ENCODE measurements around the gene PDGFRB.

Gene PDGFRB

GRCh38 chr5:150157168-150157567 is 1.5 kb upstream of the PDGFRB start:
- no CpG with 5 or more reads among the region's 3 CpGs for WGBS, 2 donors (ENCODE audit: extremely low coverage in 2 of 2, insufficient read length in 2 of 2, insufficient replicate concordance in 1 of 2)

GRCh38 chr5:150156540-150156939 is 895 bp upstream of the PDGFRB start:
- no peak overlapping the region for H3K4ac ChIP-seq (ENCODE audit: low read length)
- H3K14ac ChIP-seq (ENCODE audit: low read length): no peak overlapping the region

More at GRCh38 chr5:150157168-150157567, 1.5 kb upstream of the PDGFRB start:
- H4K91ac ChIP-seq (ENCODE audit: low read depth, low read length, poor library complexity): no peak overlapping the region
- no peak overlapping the region for H4K8ac ChIP-seq (ENCODE audit: low read depth, low read length)
- H3K23ac ChIP-seq (ENCODE audit: low read depth, low read length, poor library complexity): no peak overlapping the region
- H3K27me3 ChIP-seq (ENCODE audit: control insufficient read depth in 3 of 3, insufficient read depth in 3 of 3, low read depth in 1 of 3, low read length in 3 of 3): no peaks in the 10 kb centered on the region
- no peak overlapping the region for H2BK5ac ChIP-seq (ENCODE audit: low read length)
- no peak overlapping the region for H3K9ac ChIP-seq (ENCODE audit: low read depth, low read length, poor library complexity)
- H3K14ac ChIP-seq (ENCODE audit: low read length): no peak overlapping the region
- H2BK12ac ChIP-seq (ENCODE audit: low read length): peak overlapping the region; percentile 23
- H3K4ac ChIP-seq (ENCODE audit: low read length): no peak overlapping the region
- no peaks in the 10 kb centered on the region for H3K9me3 ChIP-seq (replicated peaks in 1 of 2; ENCODE audit: control insufficient read depth in 2 of 2, insufficient read depth in 1 of 2, low read depth in 1 of 2, low read length in 2 of 2)
- no peak overlapping the region for H3K4me3 ChIP-seq (ENCODE audit: low read length in 2 of 2)
- no peaks in the 10 kb centered on the region for H3K79me1 ChIP-seq (ENCODE audit: low read depth, low read length)
- H3K18ac ChIP-seq (ENCODE audit: low read length): no peak overlapping the region
- no peaks in the 10 kb centered on the region for H3K36me3 ChIP-seq (replicated peaks in 1 of 2; ENCODE audit: control insufficient read depth in 2 of 2, insufficient read depth in 2 of 2, low read length in 2 of 2)
- H2BK15ac ChIP-seq (ENCODE audit: low read length): no peak overlapping the region
- H2AFZ ChIP-seq (ENCODE audit: low read length): no peak overlapping the region
- H3K4me2 ChIP-seq (ENCODE audit: insufficient read depth, low read length, poor library complexity, severe bottlenecking): no peak overlapping the region
- peaks cover 31 to 33% of the 10 kb centered on the region in 2 donors for H3K4me1 ChIP-seq (ENCODE audit: control insufficient read depth in 2 of 2, insufficient read depth in 1 of 2, low read depth in 1 of 2, low read length in 2 of 2)
- no peak overlapping the region for H3K27ac ChIP-seq (replicated peaks; ENCODE audit: low read length)
- peak overlapping the region; percentile 35 for H2AK5ac ChIP-seq (ENCODE audit: low read depth, low read length)
- no peak for DNase-seq (ENCODE audit: low spot score)
- H2BK120ac ChIP-seq (ENCODE audit: low read depth, low read length): no peak overlapping the region

GRCh38 chr5:150156027-150156368 is 353 bp upstream of the PDGFRB start:
- no peak overlapping the region for H2BK12ac ChIP-seq (ENCODE audit: low read length)
- H3K79me1 ChIP-seq (ENCODE audit: low read depth, low read length): no peaks in the 10 kb centered on the region
- no peaks in the 10 kb centered on the region for H3K9me3 ChIP-seq (replicated peaks in 1 of 2; ENCODE audit: control insufficient read depth in 2 of 2, insufficient read depth in 1 of 2, low read depth in 1 of 2, low read length in 2 of 2)
- no peak overlapping the region for H3K4ac ChIP-seq (ENCODE audit: low read length)
- no CpG with 5 or more reads among the region's 9 CpGs for WGBS, 2 donors (ENCODE audit: extremely low coverage in 2 of 2, insufficient read length in 2 of 2, insufficient replicate concordance in 1 of 2)
- H3K18ac ChIP-seq (ENCODE audit: low read length): peak overlapping the region; percentile 78
- H3K14ac ChIP-seq (ENCODE audit: low read length): no peak overlapping the region
- H2BK120ac ChIP-seq (ENCODE audit: low read depth, low read length): no peak overlapping the region
- no peaks in the 10 kb centered on the region for H3K36me3 ChIP-seq (replicated peaks in 1 of 2; ENCODE audit: control insufficient read depth in 2 of 2, insufficient read depth in 2 of 2, low read length in 2 of 2)
- DNase-seq (ENCODE audit: low spot score): no peak
- peak overlapping the region in 1 of 2 donors; percentile 46 for H3K4me3 ChIP-seq (ENCODE audit: low read length in 2 of 2)
- peak overlapping the region; percentile 12 for H2AK5ac ChIP-seq (ENCODE audit: low read depth, low read length)
- H2AFZ ChIP-seq (ENCODE audit: low read length): peak overlapping the region; percentile 93
- H2BK5ac ChIP-seq (ENCODE audit: low read length): no peak overlapping the region
- peak overlapping the region; percentile 52 for H2BK15ac ChIP-seq (ENCODE audit: low read length)
- no peak overlapping the region for H4K91ac ChIP-seq (ENCODE audit: low read depth, low read length, poor library complexity)
- peak overlapping the region; percentile 16 for H3K27ac ChIP-seq (replicated peaks; ENCODE audit: low read length)
- H3K23ac ChIP-seq (ENCODE audit: low read depth, low read length, poor library complexity): no peak overlapping the region
- H3K27me3 ChIP-seq (ENCODE audit: control insufficient read depth in 3 of 3, insufficient read depth in 3 of 3, low read depth in 1 of 3, low read length in 3 of 3): no peaks in the 10 kb centered on the region
- H3K4me2 ChIP-seq (ENCODE audit: insufficient read depth, low read length, poor library complexity, severe bottlenecking): peak overlapping the region; percentile 50
- peaks cover 30% of the 10 kb centered on the region in 2 donors for H3K4me1 ChIP-seq (ENCODE audit: control insufficient read depth in 2 of 2, insufficient read depth in 1 of 2, low read depth in 1 of 2, low read length in 2 of 2)
- no peak overlapping the region for H4K8ac ChIP-seq (ENCODE audit: low read depth, low read length)
- H3K9ac ChIP-seq (ENCODE audit: low read depth, low read length, poor library complexity): no peak overlapping the region

More at GRCh38 chr5:150156540-150156939, 895 bp upstream of the PDGFRB start:
- Histone ChIP-seq H3K79me1 (ENCODE audit: low read depth, low read length) (no peaks in the 10 kb centered on the region), H2AK5ac (ENCODE audit: low read depth, low read length) (no peak overlapping the region), H2AFZ (ENCODE audit: low read length) (peak overlapping the region; percentile 93), H3K18ac (ENCODE audit: low read length) (no peak overlapping the region), H4K8ac (ENCODE audit: low read depth, low read length) (no peak overlapping the region), H3K4me1 (ENCODE audit: control insufficient read depth in 2 of 2, insufficient read depth in 1 of 2, low read depth in 1 of 2, low read length in 2 of 2) (peaks cover 31 to 33% of the 10 kb centered on the region in 2 donors), H3K23ac (ENCODE audit: low read depth, low read length, poor library complexity) (no peak overlapping the region), H2BK5ac (ENCODE audit: low read length) (no peak overlapping the region), H3K27me3 (ENCODE audit: control insufficient read depth in 3 of 3, insufficient read depth in 3 of 3, low read depth in 1 of 3, low read length in 3 of 3) (no peaks in the 10 kb centered on the region), H3K9me3 (replicated peaks in 1 of 2; ENCODE audit: control insufficient read depth in 2 of 2, insufficient read depth in 1 of 2, low read depth in 1 of 2, low read length in 2 of 2) (no peaks in the 10 kb centered on the region), H3K27ac (replicated peaks; ENCODE audit: low read length) (no peak overlapping the region), H3K4me2 (ENCODE audit: insufficient read depth, low read length, poor library complexity, severe bottlenecking) (no peak overlapping the region), H2BK15ac (ENCODE audit: low read length) (peak overlapping the region; percentile 52), H3K9ac (ENCODE audit: low read depth, low read length, poor library complexity) (no peak overlapping the region), H2BK120ac (ENCODE audit: low read depth, low read length) (no peak overlapping the region), H3K4me3 (ENCODE audit: low read length in 2 of 2) (no peak overlapping the region), H2BK12ac (ENCODE audit: low read length) (no peak overlapping the region), H4K91ac (ENCODE audit: low read depth, low read length, poor library complexity) (no peak overlapping the region), H3K36me3 (replicated peaks in 1 of 2; ENCODE audit: control insufficient read depth in 2 of 2, insufficient read depth in 2 of 2, low read length in 2 of 2) (no peaks in the 10 kb centered on the region)
- WGBS, 2 donors (ENCODE audit: extremely low coverage in 2 of 2, insufficient read length in 2 of 2, insufficient replicate concordance in 1 of 2): no CpG with 5 or more reads among the region's 4 CpGs
- no peak for DNase-seq (ENCODE audit: low spot score)

GRCh38 chr5:150154618-150155128 is 972 bp downstream of the PDGFRB start:
- H3K23ac ChIP-seq (ENCODE audit: low read depth, low read length, poor library complexity): no peak overlapping the region
- H2BK120ac ChIP-seq (ENCODE audit: low read depth, low read length): peak overlapping the region; percentile 53
- no CpG with 5 or more reads among the region's 7 CpGs for WGBS, 2 donors (ENCODE audit: extremely low coverage in 2 of 2, insufficient read length in 2 of 2, insufficient replicate concordance in 1 of 2)

More at GRCh38 chr5:150154618-150155128, 972 bp downstream of the PDGFRB start:
- H4K91ac ChIP-seq (ENCODE audit: low read depth, low read length, poor library complexity): no peak overlapping the region
- H3K4ac ChIP-seq (ENCODE audit: low read length): peak overlapping the region; percentile 30
- H3K18ac ChIP-seq (ENCODE audit: low read length): peak overlapping the region; percentile 84
- H3K9ac ChIP-seq (ENCODE audit: low read depth, low read length, poor library complexity): peak overlapping the region; percentile 56
- H3K4me3 ChIP-seq (ENCODE audit: low read length in 2 of 2): peak overlapping the region; percentile 29 to 46
- H3K27me3 ChIP-seq (ENCODE audit: control insufficient read depth in 3 of 3, insufficient read depth in 3 of 3, low read depth in 1 of 3, low read length in 3 of 3): no peaks in the 10 kb centered on the region
- peak overlapping the region; percentile 77 for H2BK5ac ChIP-seq (ENCODE audit: low read length)
- peak overlapping the region; percentile 21 for H3K4me2 ChIP-seq (ENCODE audit: insufficient read depth, low read length, poor library complexity, severe bottlenecking)
- peak overlapping the region; percentile 93 for H2AK5ac ChIP-seq (ENCODE audit: low read depth, low read length)
- no peak for DNase-seq (ENCODE audit: low spot score)
- H2BK12ac ChIP-seq (ENCODE audit: low read length): peak overlapping the region; percentile 7
- H3K79me1 ChIP-seq (ENCODE audit: low read depth, low read length): no peaks in the 10 kb centered on the region
- H3K9me3 ChIP-seq (replicated peaks in 1 of 2; ENCODE audit: control insufficient read depth in 2 of 2, insufficient read depth in 1 of 2, low read depth in 1 of 2, low read length in 2 of 2): no peaks in the 10 kb centered on the region
- H3K27ac ChIP-seq (replicated peaks; ENCODE audit: low read length): peak overlapping the region; percentile 39
- no peaks in the 10 kb centered on the region for H3K36me3 ChIP-seq (replicated peaks in 1 of 2; ENCODE audit: control insufficient read depth in 2 of 2, insufficient read depth in 2 of 2, low read length in 2 of 2)
- no peak overlapping the region for H4K8ac ChIP-seq (ENCODE audit: low read depth, low read length)
- H3K4me1 ChIP-seq (ENCODE audit: control insufficient read depth in 2 of 2, insufficient read depth in 1 of 2, low read depth in 1 of 2, low read length in 2 of 2): peaks cover 31% of the 10 kb centered on the region in 2 donors
- H2AFZ ChIP-seq (ENCODE audit: low read length): peak overlapping the region; percentile 14
- H2BK15ac ChIP-seq (ENCODE audit: low read length): peak overlapping the region; percentile 53
- H3K14ac ChIP-seq (ENCODE audit: low read length): peak overlapping the region; percentile 42

Measured in neuronal stem cell (in vitro differentiated cells).